ENCODE measurements around the gene KIF1A.
"Not testable (repeated sequence)": the region's sequence is repeated elsewhere in the genome, so short reads cannot be mapped to it uniquely, and the experiment has no call there.

Gene KIF1A

DNA sequence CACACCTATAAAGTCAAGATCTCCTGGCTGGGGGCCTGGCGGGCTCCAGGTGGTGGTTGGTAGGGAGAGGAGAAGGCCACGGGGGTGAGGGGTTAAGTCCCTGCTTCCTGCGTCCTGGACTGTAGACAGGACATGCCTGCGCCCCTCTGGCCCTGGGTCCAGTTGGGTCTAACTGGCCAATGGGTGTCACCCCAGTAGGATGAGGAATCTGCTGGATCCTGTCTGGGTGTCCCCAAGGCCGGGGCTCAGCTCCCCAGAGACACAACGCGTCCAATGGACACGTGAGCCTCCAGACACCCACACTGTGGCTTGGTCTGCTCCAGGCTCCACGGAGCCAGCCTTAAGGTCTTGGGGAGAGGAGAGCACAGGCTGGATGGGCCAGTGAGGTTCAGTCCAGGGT is 108.7 kb downstream of the KIF1A start:
- H3K36me3 ChIP-seq (ENCODE audit: insufficient read depth, low read length): no peaks in the 10 kb centered on the region
- H3K27me3 ChIP-seq (ENCODE audit: insufficient read depth, low read length): peaks cover 10% of the 10 kb centered on the region
- H3K9me3 ChIP-seq (ENCODE audit: low read length): peaks cover 3% of the 10 kb centered on the region
- no peak overlapping the region for H2AFZ ChIP-seq (ENCODE audit: low read depth, low read length)
- no peaks in the 10 kb centered on the region for H3K4me1 ChIP-seq (ENCODE audit: insufficient read depth, low read length)
- H3K4me3 ChIP-seq (ENCODE audit: low read length): no peak overlapping the region

- Histone ChIP-seq H3K9me3 (ENCODE audit: low read length) (peaks cover 3% of the 10 kb centered on the region), H3K27me3 (ENCODE audit: insufficient read depth, low read length) (peaks cover 12% of the 10 kb centered on the region), H3K4me1 (ENCODE audit: insufficient read depth, low read length) (no peaks in the 10 kb centered on the region), H3K4me3 (ENCODE audit: low read length) (no peak overlapping the region), H2AFZ (ENCODE audit: low read depth, low read length) (no peak overlapping the region), H3K36me3 (ENCODE audit: insufficient read depth, low read length) (no peaks in the 10 kb centered on the region)
Measured at GRCh38 chr2:240708457-240708856, 111.6 kb downstream of the KIF1A start.

DNA sequence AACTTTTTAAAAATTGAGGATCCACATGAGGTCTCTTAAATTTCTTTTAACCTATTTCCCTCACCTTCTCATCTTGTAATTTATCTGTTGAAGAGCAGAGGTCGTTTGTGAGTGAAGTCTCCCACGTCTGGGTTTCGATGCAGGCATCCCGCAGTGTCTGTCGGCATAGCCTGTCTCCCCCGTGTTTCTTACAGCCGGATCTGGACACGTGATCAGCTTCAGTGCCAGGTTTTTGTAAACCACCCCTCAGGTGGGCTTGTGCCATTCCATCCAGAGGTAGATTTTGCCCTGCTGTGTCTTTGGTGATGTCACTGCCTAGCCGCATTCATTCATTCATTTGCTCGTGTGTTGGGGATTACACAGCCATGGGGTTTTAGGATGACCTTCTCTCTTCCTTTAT is 112.2 kb downstream of the KIF1A start:
- no peaks in the 10 kb centered on the region for H3K36me3 ChIP-seq (ENCODE audit: insufficient read depth, low read length)
- H3K9me3 ChIP-seq (ENCODE audit: low read length): peaks cover 3% of the 10 kb centered on the region
- no peaks in the 10 kb centered on the region for H3K4me1 ChIP-seq (ENCODE audit: insufficient read depth, low read length)
- H2AFZ ChIP-seq (ENCODE audit: low read depth, low read length): no peak overlapping the region
- peaks cover 12% of the 10 kb centered on the region for H3K27me3 ChIP-seq (ENCODE audit: insufficient read depth, low read length)
- H3K4me3 ChIP-seq (ENCODE audit: low read length): no peak overlapping the region

- peaks cover 3% of the 10 kb centered on the region for H3K9me3 ChIP-seq (ENCODE audit: low read length)
- H3K4me3 ChIP-seq (ENCODE audit: low read length): no peak overlapping the region
- peaks cover 12% of the 10 kb centered on the region for H3K27me3 ChIP-seq (ENCODE audit: insufficient read depth, low read length)
- no peaks in the 10 kb centered on the region for H3K36me3 ChIP-seq (ENCODE audit: insufficient read depth, low read length)
- H3K4me1 ChIP-seq (ENCODE audit: insufficient read depth, low read length): no peaks in the 10 kb centered on the region
- no peak overlapping the region for H2AFZ ChIP-seq (ENCODE audit: low read depth, low read length)
Measured at GRCh38 chr2:240707043-240707756, 112.8 kb downstream of the KIF1A start.

DNA sequence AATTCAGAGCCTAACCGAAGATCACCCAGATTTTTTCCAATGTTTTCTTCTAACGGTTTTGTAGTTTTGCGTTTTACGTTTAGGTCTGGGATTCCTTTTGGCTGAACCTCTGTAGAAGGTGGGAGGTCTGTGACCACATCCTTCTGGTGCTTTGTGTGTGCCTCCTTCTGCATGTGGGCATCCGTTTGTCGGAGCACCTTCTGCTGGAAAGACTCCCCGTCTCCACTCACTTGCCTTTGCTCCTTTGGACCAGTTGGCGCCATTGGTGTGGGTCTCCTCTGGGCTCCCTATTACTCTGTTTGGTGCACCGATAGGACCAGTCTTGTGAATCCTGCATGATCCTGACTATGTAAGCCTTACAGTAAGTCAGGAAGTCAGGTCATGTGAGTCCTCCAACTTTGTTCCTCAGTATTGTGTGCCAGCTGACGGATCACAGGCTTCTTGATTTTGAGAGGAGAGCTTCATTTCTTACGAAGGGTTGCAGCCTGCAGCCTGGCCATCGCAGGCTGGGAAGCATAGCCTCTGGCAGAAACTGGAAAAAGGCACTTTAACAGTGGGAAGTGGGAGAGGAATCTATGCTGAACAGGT is 114.7 kb downstream of the KIF1A start:
- Histone ChIP-seq H2AFZ (ENCODE audit: low read depth, low read length) (no peak overlapping the region), H3K4me3 (ENCODE audit: low read length) (no peak overlapping the region), H3K9me3 (ENCODE audit: low read length) (peaks cover 3% of the 10 kb centered on the region), H3K27me3 (ENCODE audit: insufficient read depth, low read length) (peaks cover 12% of the 10 kb centered on the region), H3K36me3 (ENCODE audit: insufficient read depth, low read length) (no peaks in the 10 kb centered on the region), H3K4me1 (ENCODE audit: insufficient read depth, low read length) (no peaks in the 10 kb centered on the region)

DNA sequence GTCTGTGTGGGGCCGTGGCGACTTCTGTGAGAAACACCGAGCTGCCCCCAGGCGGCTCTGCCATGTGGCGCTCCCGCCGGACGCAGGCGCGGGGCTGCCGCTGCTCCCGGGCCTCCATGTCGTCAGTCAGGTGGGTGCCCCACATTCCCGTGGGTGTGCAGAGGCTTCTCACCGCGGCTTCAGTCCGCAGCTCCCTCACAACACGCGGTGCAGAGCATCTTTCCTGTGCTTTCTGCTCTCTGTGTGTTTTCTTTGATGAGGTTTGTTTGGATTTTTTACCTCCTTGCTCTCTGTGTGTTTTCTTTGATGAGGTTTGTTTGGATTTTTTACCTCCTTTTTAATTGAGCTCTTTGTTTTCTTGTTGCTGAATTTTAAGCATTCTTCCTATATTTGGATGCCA is 115.4 kb downstream of the KIF1A start:
- H3K36me3 ChIP-seq (ENCODE audit: insufficient read depth, low read length): no peaks in the 10 kb centered on the region
- H3K4me1 ChIP-seq (ENCODE audit: insufficient read depth, low read length): no peaks in the 10 kb centered on the region
- H3K27me3 ChIP-seq (ENCODE audit: insufficient read depth, low read length): peaks cover 12% of the 10 kb centered on the region

DNA sequence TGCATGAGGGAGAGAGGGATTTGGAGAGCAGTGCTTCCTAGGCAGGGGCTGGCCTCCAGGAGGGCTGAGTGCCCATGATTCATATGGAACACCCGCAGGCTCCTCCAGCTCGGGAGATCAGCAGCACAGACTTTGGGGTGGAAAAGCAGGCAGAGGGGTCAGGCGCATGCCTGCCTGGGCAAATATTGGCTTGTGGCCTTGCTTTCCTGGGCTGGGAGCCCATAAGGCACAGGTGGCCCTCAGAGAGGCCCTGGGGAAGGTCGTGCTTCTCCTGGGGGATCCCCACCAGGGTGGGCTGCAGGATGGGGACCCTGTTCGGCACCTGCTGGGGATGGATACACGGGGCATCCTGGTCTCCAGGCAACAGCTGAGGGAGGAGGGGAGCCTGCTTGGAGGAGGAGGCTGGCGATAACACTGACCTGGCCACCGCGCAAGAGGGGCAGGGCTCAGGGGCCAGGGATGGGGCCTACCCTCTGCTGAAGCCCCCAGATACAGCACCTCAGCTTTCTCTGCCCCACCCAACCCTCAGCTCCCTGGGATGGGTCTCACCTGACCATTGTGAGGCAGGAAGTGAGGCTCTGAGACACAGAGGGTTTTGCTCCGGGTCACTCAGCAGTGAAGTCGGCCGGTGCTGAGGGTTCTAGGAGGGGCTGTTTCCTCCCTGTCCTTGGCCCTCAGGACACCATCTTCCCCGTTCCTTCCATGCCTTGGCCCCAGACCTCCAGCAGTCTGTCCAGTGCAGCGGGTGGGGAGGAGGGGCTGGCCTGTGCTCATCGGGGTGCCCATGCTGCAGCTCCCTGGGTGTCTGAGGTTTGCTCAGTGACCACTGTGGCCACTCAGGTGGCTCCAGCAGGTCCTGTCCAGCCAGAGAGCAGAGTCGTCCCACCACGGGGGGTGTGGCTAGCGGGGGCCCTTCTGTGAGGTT is 116.3 kb downstream of the KIF1A start:
- Histone ChIP-seq H3K4me3 (ENCODE audit: low read length) (no peak overlapping the region), H3K4me1 (ENCODE audit: insufficient read depth, low read length) (no peaks in the 10 kb centered on the region), H2AFZ (ENCODE audit: low read depth, low read length) (no peak overlapping the region), H3K9me3 (ENCODE audit: low read length) (no peaks in the 10 kb centered on the region), H3K27me3 (ENCODE audit: insufficient read depth, low read length) (peaks cover 12% of the 10 kb centered on the region), H3K36me3 (ENCODE audit: insufficient read depth, low read length) (no peaks in the 10 kb centered on the region)

More for the DNA sequence above, 115.4 kb downstream of the KIF1A start:
- Histone ChIP-seq H3K4me3 (ENCODE audit: low read length) (no peak overlapping the region), H2AFZ (ENCODE audit: low read depth, low read length) (no peak overlapping the region), H3K9me3 (ENCODE audit: low read length) (peaks cover under 1% of the 10 kb centered on the region)

- Histone ChIP-seq H3K4me3 (ENCODE audit: low read length) (no peak overlapping the region), H3K9me3 (ENCODE audit: low read length) (no peaks in the 10 kb centered on the region), H3K4me1 (ENCODE audit: insufficient read depth, low read length) (no peaks in the 10 kb centered on the region), H2AFZ (ENCODE audit: low read depth, low read length) (no peak overlapping the region), H3K36me3 (ENCODE audit: insufficient read depth, low read length) (no peaks in the 10 kb centered on the region), H3K27me3 (ENCODE audit: insufficient read depth, low read length) (peaks cover 11% of the 10 kb centered on the region)
Measured at GRCh38 chr2:240702640-240703011, 117.4 kb downstream of the KIF1A start.

GRCh38 chr2:240701736-240702639 is 118.0 kb downstream of the KIF1A start:
- Histone ChIP-seq H3K4me1 (ENCODE audit: insufficient read depth, low read length) (no peaks in the 10 kb centered on the region), H3K36me3 (ENCODE audit: insufficient read depth, low read length) (no peaks in the 10 kb centered on the region), H3K9me3 (ENCODE audit: low read length) (no peaks in the 10 kb centered on the region), H3K4me3 (ENCODE audit: low read length) (no peak overlapping the region), H3K27me3 (ENCODE audit: insufficient read depth, low read length) (peaks cover 5% of the 10 kb centered on the region), H2AFZ (ENCODE audit: low read depth, low read length) (no peak overlapping the region)

DNA sequence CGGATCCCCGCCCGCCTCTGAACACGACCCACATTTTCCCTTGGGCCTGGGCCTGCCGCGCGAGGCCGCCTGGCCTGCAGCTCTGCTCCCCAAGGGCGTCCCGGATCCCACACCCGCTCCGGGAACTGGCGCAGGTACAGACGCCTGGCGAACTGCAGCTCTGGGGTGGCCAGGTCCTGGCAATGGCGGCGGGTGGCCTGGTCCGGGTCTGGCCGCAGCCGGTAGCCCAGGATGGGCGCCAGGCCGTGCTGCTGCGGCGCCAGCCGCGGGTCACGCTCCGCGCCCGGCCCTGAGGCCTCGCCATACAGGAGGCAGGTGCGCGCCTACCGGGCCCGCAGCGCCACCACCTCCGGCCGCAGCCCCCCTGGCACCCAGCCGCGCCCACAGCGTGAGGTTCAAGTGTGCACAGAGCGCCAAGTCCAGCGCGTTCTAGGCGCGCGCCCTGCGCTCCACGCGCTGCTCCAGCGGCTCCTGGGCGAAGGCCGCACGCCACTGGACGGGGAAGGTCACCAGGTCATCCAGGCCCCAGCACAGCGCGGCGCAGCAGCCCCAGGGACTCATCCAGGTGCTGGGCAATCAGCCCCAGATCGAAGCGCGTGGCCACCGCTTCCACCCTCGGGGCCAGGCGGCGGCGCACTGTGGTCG is 118.8 kb downstream of the KIF1A start:
- Histone ChIP-seq H3K4me3 (ENCODE audit: low read length) (no peak overlapping the region), H3K4me1 (ENCODE audit: insufficient read depth, low read length) (no peaks in the 10 kb centered on the region), H2AFZ (ENCODE audit: low read depth, low read length) (no peak overlapping the region), H3K27me3 (ENCODE audit: insufficient read depth, low read length) (peaks cover 1% of the 10 kb centered on the region), H3K9me3 (ENCODE audit: low read length) (no peaks in the 10 kb centered on the region), H3K36me3 (ENCODE audit: insufficient read depth, low read length) (no peaks in the 10 kb centered on the region)

GRCh38 chr2:240700616-240701015 is 119.4 kb downstream of the KIF1A start:
- H3K27me3 ChIP-seq (ENCODE audit: insufficient read depth, low read length); H3K4me3 ChIP-seq (ENCODE audit: low read length); H3K36me3 ChIP-seq (ENCODE audit: insufficient read depth, low read length); H3K9me3 ChIP-seq (ENCODE audit: low read length); H2AFZ ChIP-seq (ENCODE audit: low read depth, low read length); H3K4me1 ChIP-seq (ENCODE audit: insufficient read depth, low read length): not testable (repeated sequence)

DNA sequence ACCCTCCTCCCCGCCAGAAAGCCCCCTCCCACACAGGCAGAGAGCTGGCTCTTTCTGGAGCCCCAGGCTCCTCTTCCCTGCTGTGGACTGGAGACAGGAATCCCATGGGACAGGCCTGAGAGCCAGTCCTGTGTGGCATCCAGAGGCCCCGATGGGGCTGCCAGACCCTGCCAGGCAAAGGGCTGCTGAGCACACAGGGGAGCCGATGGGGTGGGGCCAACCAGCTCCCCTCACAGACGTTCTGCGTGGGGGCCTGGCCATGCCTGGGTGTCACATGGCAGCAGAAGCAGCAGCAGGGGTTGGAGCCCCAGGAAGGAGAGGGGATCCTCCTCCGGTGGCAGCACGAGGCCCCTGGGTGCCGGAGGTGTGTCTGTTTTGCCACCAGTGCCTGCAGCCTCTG is 120.2 kb downstream of the KIF1A start:
- not testable (repeated sequence) for H3K36me3 ChIP-seq (ENCODE audit: insufficient read depth, low read length); H2AFZ ChIP-seq (ENCODE audit: low read depth, low read length); H3K9me3 ChIP-seq (ENCODE audit: low read length); H3K27me3 ChIP-seq (ENCODE audit: insufficient read depth, low read length); H3K4me1 ChIP-seq (ENCODE audit: insufficient read depth, low read length); H3K4me3 ChIP-seq (ENCODE audit: low read length)

Measured in neuron (in vitro differentiated cells).